ENCODE results near the gene PCDHGA11. TPM values are rescaled to one million over a fixed set of nuclear protein-coding genes. Genes with fewer than 3 reads are reported as not detected.
"Not testable (repeated sequence)": the region's sequence is repeated elsewhere in the genome, so short reads cannot be mapped to it uniquely, and the experiment has no call there.

Gene PCDHGA11
- total RNA-seq, 1 experiment from 2014 or later = 15.0 TPM

DNA sequence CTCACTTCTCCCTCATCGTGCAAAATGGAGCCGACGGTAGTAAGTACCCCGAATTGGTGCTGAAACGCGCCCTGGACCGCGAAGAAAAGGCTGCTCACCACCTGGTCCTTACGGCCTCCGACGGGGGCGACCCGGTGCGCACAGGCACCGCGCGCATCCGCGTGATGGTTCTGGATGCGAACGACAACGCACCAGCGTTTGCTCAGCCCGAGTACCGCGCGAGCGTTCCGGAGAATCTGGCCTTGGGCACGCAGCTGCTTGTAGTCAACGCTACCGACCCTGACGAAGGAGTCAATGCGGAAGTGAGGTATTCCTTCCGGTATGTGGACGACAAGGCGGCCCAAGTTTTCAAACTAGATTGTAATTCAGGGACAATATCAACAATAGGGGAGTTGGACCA, 10.4 kb downstream of the PCDHGA11 start:
- no peak for DNase-seq (ENCODE audit: low read depth)

DNA sequence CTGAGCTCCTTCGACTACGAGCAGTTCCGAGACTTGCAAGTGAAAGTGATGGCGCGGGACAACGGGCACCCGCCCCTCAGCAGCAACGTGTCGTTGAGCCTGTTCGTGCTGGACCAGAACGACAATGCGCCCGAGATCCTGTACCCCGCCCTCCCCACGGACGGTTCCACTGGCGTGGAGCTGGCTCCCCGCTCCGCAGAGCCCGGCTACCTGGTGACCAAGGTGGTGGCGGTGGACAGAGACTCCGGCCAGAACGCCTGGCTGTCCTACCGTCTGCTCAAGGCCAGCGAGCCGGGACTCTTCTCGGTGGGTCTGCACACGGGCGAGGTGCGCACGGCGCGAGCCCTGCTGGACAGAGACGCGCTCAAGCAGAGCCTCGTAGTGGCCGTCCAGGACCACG, 11.5 kb downstream of the PCDHGA11 start:
- not testable (repeated sequence) for DNase-seq (ENCODE audit: low read depth)

DNA sequence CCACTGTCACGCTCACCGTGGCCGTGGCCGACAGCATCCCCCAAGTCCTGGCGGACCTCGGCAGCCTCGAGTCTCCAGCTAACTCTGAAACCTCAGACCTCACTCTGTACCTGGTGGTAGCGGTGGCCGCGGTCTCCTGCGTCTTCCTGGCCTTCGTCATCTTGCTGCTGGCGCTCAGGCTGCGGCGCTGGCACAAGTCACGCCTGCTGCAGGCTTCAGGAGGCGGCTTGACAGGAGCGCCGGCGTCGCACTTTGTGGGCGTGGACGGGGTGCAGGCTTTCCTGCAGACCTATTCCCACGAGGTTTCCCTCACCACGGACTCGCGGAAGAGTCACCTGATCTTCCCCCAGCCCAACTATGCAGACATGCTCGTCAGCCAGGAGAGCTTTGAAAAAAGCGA, 11.9 kb downstream of the PCDHGA11 start:
- not testable (repeated sequence) for DNase-seq (ENCODE audit: low read depth)

DNA sequence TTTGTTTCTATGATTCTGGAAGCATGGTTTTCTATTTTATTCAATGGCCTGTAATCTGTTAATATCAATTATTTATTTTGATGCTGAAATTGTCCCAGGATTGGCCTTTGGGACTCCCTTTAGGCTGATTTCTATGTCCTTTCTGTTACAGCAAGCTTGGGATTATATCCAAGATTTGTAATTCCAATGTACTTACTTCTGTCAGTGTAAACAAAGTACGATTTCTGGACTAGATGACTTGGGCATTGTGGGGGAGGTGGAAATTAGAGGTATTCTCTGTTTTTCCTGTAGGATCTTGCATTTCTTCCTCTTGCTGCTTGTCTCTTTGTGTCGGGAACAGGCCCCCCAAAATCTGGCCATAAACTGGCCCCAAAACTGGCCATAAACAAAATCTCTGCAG, 13.2 kb downstream of the PCDHGA11 start:
- DNase-seq (ENCODE audit: low read depth) = no peak

DNA sequence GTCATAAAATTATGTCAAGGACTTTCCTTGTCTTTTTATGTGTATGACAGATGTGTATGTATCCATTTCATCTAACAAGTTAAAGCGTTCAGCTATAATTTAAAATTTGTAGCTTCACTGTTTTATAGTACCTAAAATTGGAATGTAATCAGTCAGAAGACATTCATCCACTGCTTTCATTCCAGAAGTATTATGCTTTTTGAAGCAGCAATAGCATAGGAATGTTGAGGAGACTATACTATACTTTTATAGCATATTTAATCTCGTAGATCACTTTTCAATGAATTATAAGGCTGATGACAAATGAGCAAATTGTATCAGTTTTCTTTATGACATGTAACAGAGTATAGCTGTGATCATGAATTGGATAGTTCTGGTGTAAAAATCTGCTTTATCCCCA, 16.4 kb downstream of the PCDHGA11 start:
- DNase-seq (ENCODE audit: low read depth) = no peak

DNA sequence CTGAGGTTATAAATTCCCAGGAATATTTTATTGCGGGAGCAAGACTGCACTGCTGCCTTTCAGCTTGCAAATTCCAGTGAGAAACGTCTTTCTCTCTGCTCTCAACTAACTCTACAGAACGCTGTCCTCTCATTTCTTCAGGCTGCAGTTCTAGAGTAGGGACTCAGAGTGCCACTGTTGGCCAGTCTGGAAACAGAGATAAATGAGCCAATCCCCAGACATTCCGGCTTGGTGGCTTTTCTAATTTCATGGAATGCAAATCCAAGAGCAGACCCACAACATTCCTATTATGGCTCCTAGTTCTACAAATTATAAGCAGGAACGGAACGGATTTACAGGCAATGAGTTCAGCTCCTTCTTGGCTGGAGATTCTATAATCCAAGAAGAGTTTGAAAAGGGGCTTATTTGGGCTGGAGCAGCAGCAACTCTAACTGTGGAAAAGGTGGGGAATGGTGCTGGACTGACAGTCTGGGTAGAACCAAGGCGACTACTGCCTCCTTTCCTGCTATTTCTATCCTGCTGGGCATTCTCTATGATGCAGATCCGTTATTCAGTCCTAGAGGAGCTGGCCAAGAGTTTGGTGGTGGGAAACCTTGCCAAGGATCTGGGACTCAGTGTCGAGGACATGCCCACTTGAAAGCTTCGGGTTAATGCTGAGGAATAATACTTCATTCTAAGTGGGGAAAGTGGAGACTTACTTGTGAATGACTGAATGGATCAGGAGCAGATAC, 18.7 kb downstream of the PCDHGA11 start:
- DNase-seq (ENCODE audit: low read depth) = no peak

DNA sequence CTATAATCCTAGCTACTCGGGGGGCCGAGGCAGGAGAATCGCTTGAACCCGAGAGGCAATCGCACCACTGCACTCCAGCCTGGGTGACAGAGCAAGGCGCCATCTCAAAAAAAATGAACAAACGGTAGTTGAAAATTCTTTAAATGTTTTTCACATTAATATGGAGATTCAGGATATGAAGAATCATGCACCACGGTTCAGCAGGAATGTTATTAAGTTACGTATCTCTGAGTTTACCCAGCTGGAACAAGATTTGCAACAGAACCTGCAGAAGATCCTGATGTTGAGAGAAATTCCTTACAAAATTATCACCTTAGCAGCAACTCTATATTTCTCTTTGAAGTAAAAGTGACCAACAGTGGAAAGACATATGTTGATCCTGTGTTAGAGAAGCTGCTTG, 19.5 kb downstream of the PCDHGA11 start:
- no peak for DNase-seq (ENCODE audit: low read depth)

DNA sequence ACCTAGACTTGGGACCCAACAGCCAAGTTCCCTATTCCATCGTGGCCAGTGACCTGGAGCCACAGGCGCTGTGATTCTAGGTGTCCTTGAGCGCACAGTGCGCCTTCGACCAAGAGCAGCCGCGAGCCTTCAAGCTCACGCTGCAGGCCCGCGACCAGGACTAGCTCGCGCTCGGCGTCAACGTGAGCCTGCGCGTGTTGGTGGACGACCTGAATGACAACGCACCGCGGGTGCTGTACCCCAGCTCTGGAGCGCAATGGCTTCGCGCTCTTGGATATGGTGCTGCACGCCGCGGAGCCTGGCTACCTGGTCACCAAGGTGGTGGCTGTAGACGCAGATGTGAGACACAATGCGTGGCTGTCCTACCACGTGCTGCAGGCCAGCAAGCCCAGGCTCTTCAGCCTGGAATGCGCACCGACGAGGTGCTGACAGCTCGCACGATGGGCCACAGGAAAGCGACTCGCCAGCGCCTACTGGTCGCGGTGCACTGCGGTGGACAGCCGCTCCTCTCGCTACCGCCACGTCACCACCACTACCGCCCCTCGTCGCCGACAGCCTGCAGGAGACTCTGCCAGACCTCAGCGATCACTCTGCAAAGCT, 20.8 kb downstream of the PCDHGA11 start:
- no peak for DNase-seq (ENCODE audit: low read depth)

DNA sequence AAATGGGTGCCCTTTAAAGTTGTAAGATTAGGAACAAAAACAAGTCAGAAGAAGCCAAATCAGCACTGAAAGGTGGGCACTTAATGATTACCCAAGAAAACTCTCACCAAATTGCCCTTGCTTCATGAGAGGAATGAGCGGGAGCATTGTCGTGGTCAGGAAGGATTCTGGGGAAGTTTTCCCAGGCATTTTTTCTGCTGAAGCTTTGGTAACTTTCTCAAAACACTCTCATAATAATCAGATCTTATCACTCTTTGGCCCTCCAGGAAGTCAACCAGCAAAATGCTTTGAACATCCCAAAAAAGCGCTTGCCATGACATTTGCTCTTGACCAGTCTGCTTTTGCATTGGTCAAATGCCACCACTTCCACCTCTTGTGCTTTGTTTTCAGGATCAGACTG, 44.5 kb downstream of the PCDHGA11 start:
- no peak for DNase-seq (ENCODE audit: low read depth)

Other genes with a start within 250 kb of the PCDHGA11 start
- 2.6 and 3.9 TPM in 2 replicates for gene PCDHB7, start 248.4 kb upstream of the PCDHGA11 start, total RNA-seq (2014; rRNA removed; shearing (Covaris generic))
- gene PCDHB8, start 243.3 kb upstream of the PCDHGA11 start, total RNA-seq (2014; rRNA removed; shearing (Covaris generic)) = 6.7 and 8.3 TPM in 2 replicates
- 4.3 and 4.8 TPM in 2 replicates for gene PCDHB16, start 238.7 kb upstream of the PCDHGA11 start, total RNA-seq (2014; rRNA removed; shearing (Covaris generic))
- 0.40 and 1.6 TPM in 2 replicates for gene PCDHB9, start 233.9 kb upstream of the PCDHGA11 start, total RNA-seq (2014; rRNA removed; shearing (Covaris generic))
- gene PCDHB10, start 228.7 kb upstream of the PCDHGA11 start, total RNA-seq (2014; rRNA removed; shearing (Covaris generic)) = 0.40 and 0.71 TPM in 2 replicates
- 0.40 and 1.1 TPM in 2 replicates for gene PCDHB11, start 221.4 kb upstream of the PCDHGA11 start, total RNA-seq (2014; rRNA removed; shearing (Covaris generic))
- 2.1 and 3.6 TPM in 2 replicates for gene PCDHB12, start 212.3 kb upstream of the PCDHGA11 start, total RNA-seq (2014; rRNA removed; shearing (Covaris generic))
- 1.7 and 2.1 TPM in 2 replicates for gene PCDHB13, start 207.1 kb upstream of the PCDHGA11 start, total RNA-seq (2014; rRNA removed; shearing (Covaris generic))
- gene PCDHB14, start 197.7 kb upstream of the PCDHGA11 start, total RNA-seq (2014; rRNA removed; shearing (Covaris generic)) = 1.0 and 1.5 TPM in 2 replicates
- 0.21 and 0.86 TPM in 2 replicates for gene PCDHB15, start 175.7 kb upstream of the PCDHGA11 start, total RNA-seq (2014; rRNA removed; shearing (Covaris generic))
- gene SLC25A2, start 117.0 kb upstream of the PCDHGA11 start, total RNA-seq (2014; rRNA removed; shearing (Covaris generic)) = 0.11 and 1.8 TPM in 2 replicates
- 55.5 and 57.7 TPM in 2 replicates for gene TAF7, start 100.3 kb upstream of the PCDHGA11 start, total RNA-seq (2014; rRNA removed; shearing (Covaris generic))
- gene PCDHGA1, start 90.5 kb upstream of the PCDHGA11 start, total RNA-seq (2014; rRNA removed; shearing (Covaris generic)) = 0.18 and 0.34 TPM in 2 replicates
- 0.15 and 0.74 TPM in 2 replicates for gene PCDHGA2, start 82.3 kb upstream of the PCDHGA11 start, total RNA-seq (2014; rRNA removed; shearing (Covaris generic))
- 0.57 TPM in 1 of 2 replicates, not detected in the other for gene PCDHGA3, start 77.2 kb upstream of the PCDHGA11 start, total RNA-seq (2014; rRNA removed; shearing (Covaris generic))
- 1.4 and 1.5 TPM in 2 replicates for gene PCDHGB1, start 71.0 kb upstream of the PCDHGA11 start, total RNA-seq (2014; rRNA removed; shearing (Covaris generic))
- 0.63 and 1.6 TPM in 2 replicates for gene PCDHGA4, start 66.0 kb upstream of the PCDHGA11 start, total RNA-seq (2014; rRNA removed; shearing (Covaris generic))
- gene PCDHGB2, start 61.1 kb upstream of the PCDHGA11 start, total RNA-seq (2014; rRNA removed; shearing (Covaris generic)) = 0.23 and 0.24 TPM in 2 replicates
- 0.23 and 0.39 TPM in 2 replicates for gene PCDHGA5, start 56.9 kb upstream of the PCDHGA11 start, total RNA-seq (2014; rRNA removed; shearing (Covaris generic))
- 0.68 and 1.1 TPM in 2 replicates for gene PCDHGB3, start 50.8 kb upstream of the PCDHGA11 start, total RNA-seq (2014; rRNA removed; shearing (Covaris generic))
- 0.24 and 0.46 TPM in 2 replicates for gene PCDHGA6, start 47.2 kb upstream of the PCDHGA11 start, total RNA-seq (2014; rRNA removed; shearing (Covaris generic))
- 0.06 and 0.42 TPM in 2 replicates for gene PCDHGA7, start 38.3 kb upstream of the PCDHGA11 start, total RNA-seq (2014; rRNA removed; shearing (Covaris generic))
- 0.06 and 0.09 TPM in 2 replicates for gene PCDHGB4, start 33.4 kb upstream of the PCDHGA11 start, total RNA-seq (2014; rRNA removed; shearing (Covaris generic))
- 0.06 TPM in 1 of 2 replicates, not detected in the other for gene PCDHGA8, start 28.4 kb upstream of the PCDHGA11 start, total RNA-seq (2014; rRNA removed; shearing (Covaris generic))
- 0.09 TPM in 1 of 2 replicates, not detected in the other for gene PCDHGB5, start 23.1 kb upstream of the PCDHGA11 start, total RNA-seq (2014; rRNA removed; shearing (Covaris generic))
- 1.2 TPM in 1 of 2 replicates, not detected in the other for gene PCDHGA9, start 18.3 kb upstream of the PCDHGA11 start, total RNA-seq (2014; rRNA removed; shearing (Covaris generic))
- gene PCDHGB6, start 13.0 kb upstream of the PCDHGA11 start, total RNA-seq (2014; rRNA removed; shearing (Covaris generic)) = 1.3 and 2.5 TPM in 2 replicates
- 0.06 and 0.30 TPM in 2 replicates for gene PCDHGA10, start 8.1 kb upstream of the PCDHGA11 start, total RNA-seq (2014; rRNA removed; shearing (Covaris generic))
- gene PCDHGB7, start 3.4 kb upstream of the PCDHGA11 start, total RNA-seq (2014; rRNA removed; shearing (Covaris generic)) = 0.06 and 0.17 TPM in 2 replicates
- not detected in 2 replicates for gene PCDHGA12, start 9.5 kb downstream of the PCDHGA11 start, total RNA-seq (2014; rRNA removed; shearing (Covaris generic))
- 37.0 and 41.5 TPM in 2 replicates for gene PCDHGC3, start 54.9 kb downstream of the PCDHGA11 start, total RNA-seq (2014; rRNA removed; shearing (Covaris generic))
- gene PCDHGC4, start 64.0 kb downstream of the PCDHGA11 start, total RNA-seq (2014; rRNA removed; shearing (Covaris generic)) = 0.18 and 0.23 TPM in 2 replicates
- gene PCDHGC5, start 68.0 kb downstream of the PCDHGA11 start, total RNA-seq (2014; rRNA removed; shearing (Covaris generic)) = 0.06 and 0.09 TPM in 2 replicates
- 40.7 and 43.5 TPM in 2 replicates for gene DIAPH1, start 197.9 kb downstream of the PCDHGA11 start, total RNA-seq (2014; rRNA removed; shearing (Covaris generic))
- gene HDAC3, start 215.8 kb downstream of the PCDHGA11 start, total RNA-seq (2014; rRNA removed; shearing (Covaris generic)) = 62.0 and 62.6 TPM in 2 replicates
- 2.6 and 3.4 TPM in 2 replicates for gene RELL2, start 215.9 kb downstream of the PCDHGA11 start, total RNA-seq (2014; rRNA removed; shearing (Covaris generic))
- gene FCHSD1, start 230.4 kb downstream of the PCDHGA11 start, total RNA-seq (2014; rRNA removed; shearing (Covaris generic)) = 7.5 and 13.2 TPM in 2 replicates